Esophagus squamous epithelium (tissue), 5 donors: Measurements from ENCODE around the gene MPND. TPM values are rescaled to one million over a fixed set of nuclear protein-coding genes. Genes with fewer than 3 reads are reported as not detected.

ENCODE experiments used
- DNase-seq: peaks from one replicate; lab custom pipeline; 2025; lab: John Stamatoyannopoulos, UW
- H3K27ac ChIP-seq, 4 donors: fragments of 200-600 bp; sonication (generic); one replicate each; pipeline ENCODE4 v1.5.1; 2016 to 2019; ENCODE audit warnings: mild to moderate bottlenecking in 1 of 4
- H3K27me3 ChIP-seq, 4 donors: fragments of 200-600 bp; sonication (generic); 1 replicate in 3 of 4; 2 replicates in 1 of 4; pipeline versions ENCODE4 v1.5.1 to v1.6.0; 2017 to 2021; ENCODE audit warnings: antibody characterized with exemption in 1 of 4
- H3K36me3 ChIP-seq, 3 donors: fragments of 200-600 bp; sonication (generic); one replicate each; pipeline ENCODE4 v1.5.1; 2016 to 2019
- H3K4me1 ChIP-seq, 3 donors: fragments of 200-600 bp; sonication (generic); one replicate each; pipeline ENCODE4 v1.5.1; 2017 to 2019
- H3K4me3 ChIP-seq, 4 donors: fragments of 200-600 bp; sonication (generic); 1 replicate in 3 of 4; 2 replicates in 1 of 4; pipeline ENCODE4 v1.5.1; 2016 to 2019; ENCODE audit warnings: mild to moderate bottlenecking in 2 of 4, moderate library complexity in 1 of 4
- H3K9me3 ChIP-seq, 3 donors: fragments of 200-600 bp; sonication (generic); one replicate each; pipeline ENCODE4 v1.5.1; 2016 to 2019
- CTCF ChIP-seq, 6 experiments: fragments of 450-650 bp in 4 of 6; fragments of 200-600 bp in 2 of 6; sonication (generic) in 2 of 6; IDR thresholded peaks; one replicate each; pipeline ENCODE4 v1.5.1; 2016 to 2019; ENCODE audit warnings: antibody characterized with exemption in 6 of 6, mild to moderate bottlenecking in 4 of 6, moderate library complexity in 4 of 6
- POLR2A ChIP-seq, 4 donors: fragments of 450-650 bp; IDR thresholded peaks; one replicate each; pipeline ENCODE4 v1.6.1; 2017; ENCODE audit warnings: antibody characterized with exemption in 4 of 4, mild to moderate bottlenecking in 4 of 4, moderate library complexity in 3 of 4
- WGBS, 2 donors: methylation state at CpG; one replicate each; pipeline ENCODE4 v1.1.5; 2018; 5-methylcytosine and 5-hydroxymethylcytosine counted together
- intact Hi-C: fragments of 100-400 bp; cut with DNase I; formaldehyde crosslinking; loops from one replicate; pipeline ENCODE4 v1.15.0; 2022
- total RNA-seq, 4 donors: library from RNA; depleted of rRNA; stranded (reverse); fragments of >200 nt; gene quantifications; one replicate each; pipeline ENCODE4 v1.1.0, GENCODE V29; 2016
- donor health status: DM: yes; HTN: yes; CAD: no.

Gene MPND
- total RNA-seq, 4 donors from 2014 or later: 2.5 to 11.1 (median 6.5) TPM

GRCh38 chr19:4303819-4304537 lies 39.4 kb upstream of the MPND start:
- Histone ChIP-seq H3K4me1 (peaks cover 0 to 7% (median 6%) of the 10 kb centered on the region in 3 donors), H3K9me3 (no peaks in the 10 kb centered on the region), H3K27me3 (peaks cover 0 to 39% (median 0%) of the 10 kb centered on the region in 4 donors), H3K27ac (no peak overlapping the region), H3K36me3 (no peaks in the 10 kb centered on the region), H3K4me3 (peak overlapping the region in 2 of 4 donors; percentile 41 to 58)
- DNase-seq: no peak
- 36 to 44% methylated on average over 17 of the region's 18 CpGs for WGBS, 2 donors
- intact Hi-C loops: no loop called here
- TF ChIP-seq POLR2A (IDR thresholded peaks at IDR 0.05): no peak
- no peak for TF ChIP-seq CTCF (IDR thresholded peaks at IDR 0.05)

GRCh38 chr19:4304538-4305256 lies 38.7 kb upstream of the MPND start, which contains the start of gene FSD1:
Gene FSD1 (plus strand): TSS chr19:4304598. CDS start chr19:4304747, 149 bp downstream.
- no peaks in the 10 kb centered on the region for H3K36me3 ChIP-seq
- intact Hi-C loops: no loop called here
- WGBS, 2 donors: 0 to 11% methylated on average over 3 to 10 of the region's 63 CpGs
- no peak within 1 kb of the TSS for H3K27ac ChIP-seq
- DNase-seq: no peak
- no peaks in the 10 kb centered on the region for H3K9me3 ChIP-seq
- H3K4me3 ChIP-seq: peak within 1 kb of the TSS in 3 of 4 donors; percentile 10 to 58 (median 41)
- H3K27me3 ChIP-seq: peaks cover 0 to 39% (median 0%) of the 10 kb centered on the region in 4 donors
- H3K4me1 ChIP-seq: peaks cover 0 to 7% (median 6%) of the 10 kb centered on the region in 3 donors
- TF ChIP-seq CTCF (IDR thresholded peaks at IDR 0.05) (no peak), POLR2A (IDR thresholded peaks at IDR 0.05) (no peak)

DNA sequence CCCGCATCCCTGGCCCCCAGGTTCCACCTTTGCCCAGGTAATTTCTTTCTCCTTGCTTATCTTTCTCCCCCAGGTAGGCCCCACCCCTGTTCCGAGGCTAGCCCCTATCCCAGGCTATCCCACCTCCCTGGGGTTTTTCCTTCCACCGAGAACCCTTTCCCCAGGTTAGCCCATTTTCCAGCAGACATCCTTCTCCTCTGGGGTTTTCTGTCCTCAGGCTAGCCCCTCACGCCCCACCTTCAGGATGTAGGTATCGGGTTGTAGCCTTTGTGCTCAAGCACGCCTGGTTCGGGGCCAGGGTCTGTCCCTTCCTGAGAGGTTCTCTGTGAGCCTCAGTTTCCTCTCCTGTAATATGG lies 38.1 kb upstream of the MPND start:
- no peaks in the 10 kb centered on the region for H3K9me3 ChIP-seq
- DNase-seq: no peak
- no peak overlapping the region for H3K27ac ChIP-seq
- intact Hi-C loops: no loop called here
- peaks cover 0 to 7% (median 6%) of the 10 kb centered on the region in 3 donors for H3K4me1 ChIP-seq
- no peak overlapping the region for H3K4me3 ChIP-seq
- WGBS, 2 donors: 60 to 64% methylated on average over 5 to 6 of the region's 7 CpGs
- H3K36me3 ChIP-seq: no peaks in the 10 kb centered on the region
- TF ChIP-seq POLR2A (IDR thresholded peaks at IDR 0.05) (no peak), CTCF (IDR thresholded peaks at IDR 0.05) (no peak)
- H3K27me3 ChIP-seq: peaks cover 0 to 39% (median 0%) of the 10 kb centered on the region in 4 donors

GRCh38 chr19:4305659-4306058 lies 37.7 kb upstream of the MPND start:
- intact Hi-C loops: no loop called here
- Histone ChIP-seq H3K27ac (no peak overlapping the region), H3K9me3 (no peaks in the 10 kb centered on the region), H3K27me3 (peaks cover 0 to 39% (median 0%) of the 10 kb centered on the region in 4 donors), H3K4me3 (no peak overlapping the region), H3K4me1 (peaks cover 0 to 7% (median 6%) of the 10 kb centered on the region in 3 donors), H3K36me3 (no peaks in the 10 kb centered on the region)
- DNase-seq: no peak
- WGBS, 2 donors: 74 to 76% methylated on average over 8 to 9 of the region's 16 CpGs
- TF ChIP-seq CTCF (IDR thresholded peaks at IDR 0.05): no peak
- no peak for TF ChIP-seq POLR2A (IDR thresholded peaks at IDR 0.05)
